HG02970 (cell line): ENCODE results near the gene QSOX2.
"Not testable (repeated sequence)": the region's sequence is repeated elsewhere in the genome, so short reads cannot be mapped to it uniquely, and the experiment has no call there.

ENCODE experiments used
- ATAC-seq: cut with Tn5 transposase; IDR thresholded peaks from one replicate; pipeline ENCODE4 v1.9.1; 2021; ENCODE audit warnings: mild to moderate bottlenecking, moderate library complexity, moderate number of reproducible peaks; ENCODE audit not compliant: unreplicated experiment, low FRiP score

QSOX2 gene

GRCh38 chr9:136238342-136238732 is 7.3 kb downstream of the QSOX2 start:
- ATAC-seq: no peak

GRCh38 chr9:136237486-136238341 is 7.9 kb downstream of the QSOX2 start:
- no peak for ATAC-seq

- not testable (repeated sequence) for ATAC-seq
These were observed 8.9 kb downstream of the QSOX2 start for GRCh38 chr9:136236471-136237410.

GRCh38 chr9:136235709-136236455 is 9.7 kb downstream of the QSOX2 start:
- no peak for ATAC-seq

- ATAC-seq: no peak
These were observed 10.4 kb downstream of the QSOX2 start for GRCh38 chr9:136235171-136235570.

GRCh38 chr9:136234597-136234996 is 11.0 kb downstream of the QSOX2 start:
- no peak for ATAC-seq

GRCh38 chr9:136233868-136234267 is 11.7 kb downstream of the QSOX2 start:
- no peak for ATAC-seq

GRCh38 chr9:136233411-136233810 is 12.2 kb downstream of the QSOX2 start:
- no peak for ATAC-seq

- no peak for ATAC-seq
These were observed 12.6 kb downstream of the QSOX2 start for GRCh38 chr9:136232969-136233368.

GRCh38 chr9:136231478-136232297 is 13.9 kb downstream of the QSOX2 start:
- ATAC-seq: no peak

GRCh38 chr9:136230773-136231172 is 14.8 kb downstream of the QSOX2 start:
- ATAC-seq: no peak

GRCh38 chr9:136230365-136230764 is 15.2 kb downstream of the QSOX2 start:
- no peak for ATAC-seq

GRCh38 chr9:136229096-136230065 is 16.2 kb downstream of the QSOX2 start:
- no peak for ATAC-seq

- ATAC-seq: no peak
These were observed 17.3 kb downstream of the QSOX2 start for GRCh38 chr9:136228107-136228875.

GRCh38 chr9:136226680-136227407 is 18.8 kb downstream of the QSOX2 start:
- no peak for ATAC-seq

GRCh38 chr9:136225748-136226679 is 19.6 kb downstream of the QSOX2 start:
- ATAC-seq: peak; percentile 59
